ENCODE measurements around the gene FOXP1. TPM values are rescaled to one million over a fixed set of nuclear protein-coding genes. Genes with fewer than 3 reads are reported as not detected.

The FOXP1 gene
- total RNA-seq, 4 donors from 2014 or later, result 13.2 to 46.6 (median 29.2) TPM

- no peaks in the 10 kb centered on the region for H3K36me3 ChIP-seq
- H3K4me1 ChIP-seq, result peaks cover 31 to 35% of the 10 kb centered on the region in 2 donors
- H3K9me3 ChIP-seq, result no peaks in the 10 kb centered on the region
- no peak for TF ChIP-seq CTCF (IDR thresholded peaks at IDR 0.05 in 4 of 5, conservative IDR thresholded peaks at IDR 0.05 in 1 of 5)
- TF ChIP-seq POLR2A (IDR thresholded peaks at IDR 0.05), result no peak
- H3K27ac ChIP-seq, result peak overlapping the region; percentile 92 to 94 (median 93)
- in situ Hi-C loops (cut with MboI; ENCODE audit: low sequenced_read_pairs in 4 of 4) (loop anchor here in 2 of 4 donors (10.0 to 25.0 kb wide), 4 partner anchors 444 to 1044 kb away; no protein-coding TSS in a partner anchor), intact Hi-C loops (cut with DNase I; ENCODE audit: low total_unique reads) (loop anchor here (2.0 to 10.0 kb wide), 6 partner anchors 39 to 747 kb away; no protein-coding TSS in a partner anchor)
- no peak for ATAC-seq
- H3K27me3 ChIP-seq, result no peaks in the 10 kb centered on the region
- peak overlapping the region; percentile 75 to 90 (median 83) for H3K4me3 ChIP-seq
- peak in 1 of 2 donors; percentile 5 for DNase-seq
Observed at GRCh38 chr3:71581457-71582035, 2.0 kb downstream of the FOXP1 start.

GRCh38 chr3:71580636-71581456 lies 2.7 kb downstream of the FOXP1 start:
- peak overlapping the region; percentile 75 to 90 (median 83) for H3K4me3 ChIP-seq
- H3K27me3 ChIP-seq, result no peaks in the 10 kb centered on the region
- H3K4me1 ChIP-seq, result peaks cover 28 to 31% of the 10 kb centered on the region in 2 donors
- intact Hi-C loops (cut with DNase I; ENCODE audit: low total_unique reads), result loop anchor here (5.0 to 10.0 kb wide), 5 partner anchors 39 to 746 kb away; no protein-coding TSS in a partner anchor
- H3K36me3 ChIP-seq, result no peaks in the 10 kb centered on the region
- DNase-seq (no peak), ATAC-seq (no peak)
- H3K27ac ChIP-seq, result peak overlapping the region; percentile 92 to 94 (median 93)
- H3K9me3 ChIP-seq, result no peaks in the 10 kb centered on the region
- in situ Hi-C loops (cut with MboI; ENCODE audit: low sequenced_read_pairs in 4 of 4), result loop anchor here in 2 of 4 donors (10.0 to 25.0 kb wide), 4 partner anchors 444 to 1044 kb away; no protein-coding TSS in a partner anchor
- TF ChIP-seq CTCF (IDR thresholded peaks at IDR 0.05 in 4 of 5, conservative IDR thresholded peaks at IDR 0.05 in 1 of 5) (no peak), POLR2A (IDR thresholded peaks at IDR 0.05) (no peak)

GRCh38 chr3:71579935-71580406 lies 3.6 kb downstream of the FOXP1 start:
- no peak for ATAC-seq
- H3K4me1 ChIP-seq, result peaks cover 22 to 31% of the 10 kb centered on the region in 2 donors
- no peaks in the 10 kb centered on the region for H3K27me3 ChIP-seq
- intact Hi-C loops (cut with DNase I; ENCODE audit: low total_unique reads) (loop anchor here (5.0 to 10.0 kb wide), 5 partner anchors 38 to 745 kb away; no protein-coding TSS in a partner anchor), in situ Hi-C loops (cut with MboI; ENCODE audit: low sequenced_read_pairs in 4 of 4) (loop anchor here in 2 of 4 donors (10.0 to 25.0 kb wide), 4 partner anchors 443 to 1043 kb away; no protein-coding TSS in a partner anchor)
- no peaks in the 10 kb centered on the region for H3K9me3 ChIP-seq
- DNase-seq, result no peak
- H3K27ac ChIP-seq, result peak overlapping the region in 3 of 4 donors; percentile 4 to 94 (median 23)
- no peak for TF ChIP-seq POLR2A (IDR thresholded peaks at IDR 0.05)
- no peak for TF ChIP-seq CTCF (IDR thresholded peaks at IDR 0.05 in 4 of 5, conservative IDR thresholded peaks at IDR 0.05 in 1 of 5)
- no peaks in the 10 kb centered on the region for H3K36me3 ChIP-seq
- peak overlapping the region in 2 of 4 donors; percentile 4 to 75 for H3K4me3 ChIP-seq

- Histone ChIP-seq H3K4me1 (peaks cover 19 to 28% of the 10 kb centered on the region in 2 donors), H3K27me3 (no peaks in the 10 kb centered on the region), H3K27ac (peak overlapping the region in 3 of 4 donors; percentile 11 to 38 (median 25)), H3K4me3 (peak overlapping the region in 2 of 4 donors; percentile 4 to 75), H3K36me3 (no peaks in the 10 kb centered on the region), H3K9me3 (no peaks in the 10 kb centered on the region)
- no peak for TF ChIP-seq CTCF (IDR thresholded peaks at IDR 0.05 in 4 of 5, conservative IDR thresholded peaks at IDR 0.05 in 1 of 5)
- no peak for TF ChIP-seq POLR2A (IDR thresholded peaks at IDR 0.05)
- ATAC-seq (no peak), DNase-seq (no peak)
- intact Hi-C loops (cut with DNase I; ENCODE audit: low total_unique reads) (no loop called here), in situ Hi-C loops (cut with MboI; ENCODE audit: low sequenced_read_pairs in 4 of 4) (loop anchor here in 2 of 4 donors (25.0 kb wide), 3 partner anchors 442 to 1042 kb away; no protein-coding TSS in a partner anchor)
Observed at GRCh38 chr3:71579326-71579934, 4.1 kb downstream of the FOXP1 start.
